SK-N-SH (cell line): ENCODE results near the gene GULP1. TPM values are rescaled to one million over a fixed set of nuclear protein-coding genes. Genes with fewer than 3 reads are reported as not detected.

Source experiments
- CTCF ChIA-PET: fragments of 300-600, 350-600 bp; formaldehyde crosslinking; extraction: SDS; loops from one replicate; lab custom pipeline; 2021; lab: Yijun Ruan, JAX
- POLR2A ChIA-PET: fragments of 350-600 bp; sonication (Branson Sonifier 250); formaldehyde crosslinking; extraction: SDS; loops from one replicate; lab custom pipeline; 2020; ENCODE audit warnings: antibody characterized with exemption, inconsistent platforms; lab: Yijun Ruan, JAX
- DNase-seq: peaks from one replicate; pipeline ENCODE4 v3.0.0; 2012
- H2AFZ ChIP-seq: fragments of 200-600 bp; sonication (generic); 2 replicates; pipeline ENCODE4 v1.8.1; 2016; ENCODE audit warnings: antibody characterized with exemption, mild to moderate bottlenecking, low read depth
- H3F3A ChIP-seq: fragments of 200-600 bp; sonication (generic); replicated peaks from 2 replicates; pipeline ENCODE3; 2016; ENCODE audit warnings: antibody characterized with exemption, mild to moderate bottlenecking; ENCODE audit not compliant: insufficient read depth
- H3K27ac ChIP-seq, 2 experiments: fragments of 200-500 bp in 1 of 2; fragments of 200-600 bp in 1 of 2; sonication (Bioruptor generic) in 1 of 2; sonication (generic), shearing (Covaris generic) in 1 of 2; 2 replicates each; pipeline versions ENCODE4 v1.5.1 to v1.6.1; 2014 to 2016; ENCODE audit warnings: low read depth in 2 of 2, inconsistent platforms in 1 of 2, low read length in 1 of 2, mild to moderate bottlenecking in 1 of 2, mixed read lengths in 1 of 2
- H3K27me3 ChIP-seq: fragments of 200-600 bp; sonication (generic), shearing (Covaris generic); 2 replicates; pipeline ENCODE4 v1.6.1; 2016; ENCODE audit warnings: mixed run types; ENCODE audit not compliant: insufficient read depth
- H3K36me3 ChIP-seq, 2 experiments: fragments of 200-500 bp in 1 of 2; fragments of 200-600 bp in 1 of 2; sonication (Bioruptor generic) in 1 of 2; sonication (generic) in 1 of 2; replicated peaks in 1 of 2; 2 replicates each; pipeline versions ENCODE3 to v1.5.1; 2014 to 2016; ENCODE audit warnings: low read length in 1 of 2, mild to moderate bottlenecking in 1 of 2; ENCODE audit not compliant: insufficient read depth in 2 of 2, control insufficient read depth in 1 of 2
- H3K4me1 ChIP-seq, 2 experiments: fragments of 200-500 bp in 1 of 2; fragments of 200-600 bp in 1 of 2; sonication (Bioruptor generic) in 1 of 2; sonication (generic), shearing (Covaris generic) in 1 of 2; 2 replicates each; pipeline versions ENCODE4 v1.5.1 to v1.6.1; 2014 to 2016; ENCODE audit warnings: low read depth in 1 of 2, low read length in 1 of 2, mixed run types in 1 of 2; ENCODE audit not compliant: insufficient read depth in 2 of 2, control insufficient read depth in 1 of 2
- H3K4me2 ChIP-seq: fragments of 200-600 bp; sonication (generic), shearing (Covaris generic); 2 replicates; pipeline ENCODE4 v1.6.1; 2017; ENCODE audit warnings: mixed run types
- H3K4me3 ChIP-seq, 2 experiments: fragments of 200-500 bp in 1 of 2; fragments of 200-600 bp in 1 of 2; sonication (Bioruptor generic) in 1 of 2; sonication (generic), shearing (Covaris generic) in 1 of 2; 2 replicates each; pipeline versions ENCODE4 v1.5.1 to v1.8.1; 2014 to 2016; ENCODE audit warnings: low read depth in 2 of 2, inconsistent platforms in 1 of 2, low read length in 1 of 2, mild to moderate bottlenecking in 1 of 2, mixed read lengths in 1 of 2, moderate library complexity in 1 of 2
- H3K79me2 ChIP-seq: fragments of 200-600 bp; sonication (generic); 2 replicates; pipeline ENCODE4 v1.8.1; 2017; ENCODE audit warnings: mild to moderate bottlenecking; ENCODE audit not compliant: insufficient read depth
- H3K9ac ChIP-seq: fragments of 200-600 bp; sonication (generic); 2 replicates; pipeline ENCODE4 v1.6.1; 2017; ENCODE audit warnings: mixed run types
- H3K9me2 ChIP-seq: fragments of 200-600 bp; sonication (generic); 2 replicates; pipeline ENCODE4 v1.6.1; 2017; ENCODE audit warnings: mixed run types
- H3K9me3 ChIP-seq: fragments of 200-600 bp; sonication (generic); 2 replicates; pipeline ENCODE4 v1.6.1; 2017; ENCODE audit warnings: mixed run types, mild to moderate bottlenecking, moderate library complexity
- H4K20me1 ChIP-seq: fragments of 200-600 bp; sonication (generic); 2 replicates; pipeline ENCODE4 v1.6.1; 2017; ENCODE audit warnings: mild to moderate bottlenecking, mixed run types; ENCODE audit not compliant: insufficient read depth
- EZH2phosphoT487 ChIP-seq: fragments of 200-600 bp; sonication (generic); IDR thresholded peaks from 2 replicates; pipeline ENCODE4 v1.6.1; 2017; ENCODE audit warnings: low read depth, mixed run types, mild to moderate bottlenecking, antibody characterized with exemption, moderate library complexity, borderline replicate concordance
- FOXJ3 ChIP-seq: sonication (generic); formaldehyde crosslinking; IDR thresholded peaks from 2 replicates; pipeline ENCODE4 v1.5.1; 2020; ENCODE audit warnings: mild to moderate bottlenecking, missing genetic modification reagents
- FOXM1 ChIP-seq: IDR thresholded peaks from 2 replicates; pipeline ENCODE4 v1.4.0; 2012; ENCODE audit warnings: low read depth, mild to moderate bottlenecking
- GATA2 ChIP-seq: sonication (generic); formaldehyde crosslinking; IDR thresholded peaks from 2 replicates; pipeline ENCODE4 v1.5.0; 2020; ENCODE audit warnings: mild to moderate bottlenecking, missing genetic modification reagents
- IRF3 ChIP-seq: fragments of 150-350 bp; IDR thresholded peaks from 2 replicates; pipeline ENCODE4 v1.6.1; 2016; ENCODE audit warnings: mild to moderate bottlenecking, low read depth, low read length
- MAX ChIP-seq: IDR thresholded peaks from 2 replicates; pipeline ENCODE4 v1.4.0; 2012; ENCODE audit warnings: low read depth
- MEF2A ChIP-seq: IDR thresholded peaks from 2 replicates; pipeline ENCODE4 v1.4.0; 2012; ENCODE audit warnings: low read depth, borderline replicate concordance
- NRF1 ChIP-seq: IDR thresholded peaks from 2 replicates; pipeline ENCODE4 v1.6.1; 2012; ENCODE audit warnings: low read depth, mild to moderate bottlenecking, low read length
- RCOR1 ChIP-seq: fragments of 150-350 bp; IDR thresholded peaks from 2 replicates; pipeline ENCODE4 v1.6.1; 2017; ENCODE audit warnings: antibody characterized with exemption, low read length
- RFX5 ChIP-seq: IDR thresholded peaks from 2 replicates; pipeline ENCODE4 v1.6.1; 2012; ENCODE audit warnings: mild to moderate bottlenecking, improper control_type of control experiment, low read length
- RXRA ChIP-seq: IDR thresholded peaks from 2 replicates; pipeline ENCODE4 v1.4.0; 2012; ENCODE audit warnings: low read depth, mild to moderate bottlenecking, borderline replicate concordance
- TEAD4 ChIP-seq: IDR thresholded peaks from 2 replicates; pipeline ENCODE4 v1.4.0; 2012; ENCODE audit warnings: mild to moderate bottlenecking, borderline replicate concordance; ENCODE audit not compliant: insufficient read depth
- WGBS: methylation state at CpG from one replicate; pipeline ENCODE4 v1.1.6; 2017; ENCODE audit warnings: low lambda C conversion rate; 5-methylcytosine and 5-hydroxymethylcytosine counted together
- polyA plus RNA-seq, 3 experiments: library from polyadenylated mRNA; depleted of rRNA; stranded (reverse); fragments of >200 nt; gene quantifications; 2 replicates each; pipeline ENCODE4 v1.2.3, GENCODE V29; 2012
- TF ChIP-seq, protein P1 (sequence below): IDR thresholded peaks from 2 replicates; pipeline ENCODE4 v1.6.1; 2012; ENCODE audit warnings: mild to moderate bottlenecking, low read depth, low read length, moderate library complexity
- TF ChIP-seq, protein P2 (sequence below): fragments of 200-600 bp; sonication (generic); IDR thresholded peaks from 2 replicates; pipeline ENCODE4 v1.6.1; 2017; ENCODE audit warnings: antibody characterized with exemption, mild to moderate bottlenecking, moderate library complexity

The GULP1 gene
- polyA plus RNA-seq, 1 of the 3 experiments (the other 2 are of a cell fraction) = 33.8 TPM

- TF ChIP-seq RFX5 (no peak), MAX (no peak)
- no peak overlapping the region for H3K27ac ChIP-seq
- no peak overlapping the region for H2AFZ ChIP-seq
- H3K9me3 ChIP-seq = peaks cover 7% of the 10 kb centered on the region; the same call in 1 of the 2 replicates
- no peak for DNase-seq
- peaks cover 3% of the 10 kb centered on the region for H3F3A ChIP-seq
- no peaks in the 10 kb centered on the region for H3K27me3 ChIP-seq
- no peak overlapping the region for H3K4me3 ChIP-seq
- H3K9me2 ChIP-seq = no peaks in the 10 kb centered on the region
- POLR2A ChIA-PET = no interaction called here
- no peak overlapping the region for H3K4me2 ChIP-seq
- no peaks in the 10 kb centered on the region for H3K36me3 ChIP-seq
- H3K9ac ChIP-seq = no peak overlapping the region
- no peaks in the 10 kb centered on the region for H4K20me1 ChIP-seq
- no peaks in the 10 kb centered on the region for H3K79me2 ChIP-seq
- peaks cover 0 to 5% of the 10 kb centered on the region in 2 experiments; a peak in 2 of 4 replicates for H3K4me1 ChIP-seq
- CTCF ChIA-PET = no interaction called here
- WGBS = 88% methylated on average over 10 of the region's 10 CpGs
Observed at GRCh38 chr2:188276255-188276654, 15.4 kb upstream of the GULP1 start.

DNA sequence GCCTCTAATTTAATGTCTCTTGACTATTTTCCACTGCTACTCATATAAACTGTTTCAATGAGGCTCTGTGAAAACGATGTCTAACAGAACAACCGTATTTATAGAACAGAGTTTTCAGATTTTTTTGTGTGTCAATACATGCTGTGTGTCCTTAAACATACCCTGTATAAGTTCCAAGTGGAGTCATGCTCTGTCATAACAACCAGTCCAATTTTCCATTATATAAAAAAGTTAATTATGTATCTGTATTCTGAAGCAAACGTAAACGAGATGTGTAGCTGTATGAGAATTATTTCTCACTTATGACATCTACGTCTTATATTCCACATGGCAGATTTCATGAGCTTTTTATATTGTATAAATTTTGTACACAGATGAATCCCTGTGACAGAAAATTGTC is 13.9 kb upstream of the GULP1 start:
- no peak overlapping the region for H2AFZ ChIP-seq
- no peaks in the 10 kb centered on the region; the same call in 1 of the 2 replicates for H3K9me3 ChIP-seq
- no peaks in the 10 kb centered on the region for H3K36me3 ChIP-seq
- no peaks in the 10 kb centered on the region for H3K27me3 ChIP-seq
- no peaks in the 10 kb centered on the region for H3K79me2 ChIP-seq
- no peak for DNase-seq
- H3K9ac ChIP-seq = no peak overlapping the region
- H3K4me2 ChIP-seq = no peak overlapping the region
- H3K9me2 ChIP-seq = no peaks in the 10 kb centered on the region
- peaks cover 3% of the 10 kb centered on the region for H3F3A ChIP-seq
- TF ChIP-seq EZH2phosphoT487 (no peak), NRF1 (no peak), TEAD4 (no peak), RCOR1 (no peak)
- ChIA-PET POLR2A (no interaction called here), CTCF (interaction anchor here (0.9 kb wide), 1 partner anchor 14 kb away, joined by 3 read pairs; the partner anchor contains the start of gene GULP1)
- H3K4me3 ChIP-seq = no peak overlapping the region
- no peaks in the 10 kb centered on the region for H4K20me1 ChIP-seq
- H3K27ac ChIP-seq = no peak overlapping the region
- WGBS = 95% methylated on average over 5 of the region's 5 CpGs
- H3K4me1 ChIP-seq = peaks cover 0 to 5% of the 10 kb centered on the region in 2 experiments; a peak in 2 of 4 replicates

- Histone ChIP-seq H2AFZ (no peak overlapping the region), H3K9me3 (no peaks in the 10 kb centered on the region), H3K27me3 (no peaks in the 10 kb centered on the region), H3K79me2 (no peaks in the 10 kb centered on the region), H3K36me3 (no peaks in the 10 kb centered on the region), H3F3A (peaks cover 3% of the 10 kb centered on the region), H3K9ac (no peak overlapping the region), H4K20me1 (no peaks in the 10 kb centered on the region), H3K27ac (no peak overlapping the region), H3K4me3 (no peak overlapping the region), H3K4me2 (no peak overlapping the region), H3K9me2 (no peaks in the 10 kb centered on the region), H3K4me1 (peaks cover 0 to 5% of the 10 kb centered on the region in 2 experiments; a peak in 2 of 4 replicates)
- POLR2A ChIA-PET = no interaction called here
- CTCF ChIA-PET = interaction anchor here (0.9 kb wide), 1 partner anchor 13 kb away, joined by 3 read pairs; the partner anchor contains the start of gene GULP1
- no peak for DNase-seq
- 92% methylated on average over 11 of the region's 11 CpGs for WGBS
- TF ChIP-seq IRF3 = no peak
- TF ChIP-seq, protein P1, sequence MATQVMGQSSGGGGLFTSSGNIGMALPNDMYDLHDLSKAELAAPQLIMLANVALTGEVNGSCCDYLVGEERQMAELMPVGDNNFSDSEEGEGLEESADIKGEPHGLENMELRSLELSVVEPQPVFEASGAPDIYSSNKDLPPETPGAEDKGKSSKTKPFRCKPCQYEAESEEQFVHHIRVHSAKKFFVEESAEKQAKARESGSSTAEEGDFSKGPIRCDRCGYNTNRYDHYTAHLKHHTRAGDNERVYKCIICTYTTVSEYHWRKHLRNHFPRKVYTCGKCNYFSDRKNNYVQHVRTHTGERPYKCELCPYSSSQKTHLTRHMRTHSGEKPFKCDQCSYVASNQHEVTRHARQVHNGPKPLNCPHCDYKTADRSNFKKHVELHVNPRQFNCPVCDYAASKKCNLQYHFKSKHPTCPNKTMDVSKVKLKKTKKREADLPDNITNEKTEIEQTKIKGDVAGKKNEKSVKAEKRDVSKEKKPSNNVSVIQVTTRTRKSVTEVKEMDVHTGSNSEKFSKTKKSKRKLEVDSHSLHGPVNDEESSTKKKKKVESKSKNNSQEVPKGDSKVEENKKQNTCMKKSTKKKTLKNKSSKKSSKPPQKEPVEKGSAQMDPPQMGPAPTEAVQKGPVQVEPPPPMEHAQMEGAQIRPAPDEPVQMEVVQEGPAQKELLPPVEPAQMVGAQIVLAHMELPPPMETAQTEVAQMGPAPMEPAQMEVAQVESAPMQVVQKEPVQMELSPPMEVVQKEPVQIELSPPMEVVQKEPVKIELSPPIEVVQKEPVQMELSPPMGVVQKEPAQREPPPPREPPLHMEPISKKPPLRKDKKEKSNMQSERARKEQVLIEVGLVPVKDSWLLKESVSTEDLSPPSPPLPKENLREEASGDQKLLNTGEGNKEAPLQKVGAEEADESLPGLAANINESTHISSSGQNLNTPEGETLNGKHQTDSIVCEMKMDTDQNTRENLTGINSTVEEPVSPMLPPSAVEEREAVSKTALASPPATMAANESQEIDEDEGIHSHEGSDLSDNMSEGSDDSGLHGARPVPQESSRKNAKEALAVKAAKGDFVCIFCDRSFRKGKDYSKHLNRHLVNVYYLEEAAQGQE = no peak
- TF ChIP-seq RXRA = no peak
- TF ChIP-seq FOXM1 = no peak
- no peak for TF ChIP-seq GATA2 (CRISPR knock-in tag)
- no peak for TF ChIP-seq EZH2phosphoT487
- TF ChIP-seq, protein P2, sequence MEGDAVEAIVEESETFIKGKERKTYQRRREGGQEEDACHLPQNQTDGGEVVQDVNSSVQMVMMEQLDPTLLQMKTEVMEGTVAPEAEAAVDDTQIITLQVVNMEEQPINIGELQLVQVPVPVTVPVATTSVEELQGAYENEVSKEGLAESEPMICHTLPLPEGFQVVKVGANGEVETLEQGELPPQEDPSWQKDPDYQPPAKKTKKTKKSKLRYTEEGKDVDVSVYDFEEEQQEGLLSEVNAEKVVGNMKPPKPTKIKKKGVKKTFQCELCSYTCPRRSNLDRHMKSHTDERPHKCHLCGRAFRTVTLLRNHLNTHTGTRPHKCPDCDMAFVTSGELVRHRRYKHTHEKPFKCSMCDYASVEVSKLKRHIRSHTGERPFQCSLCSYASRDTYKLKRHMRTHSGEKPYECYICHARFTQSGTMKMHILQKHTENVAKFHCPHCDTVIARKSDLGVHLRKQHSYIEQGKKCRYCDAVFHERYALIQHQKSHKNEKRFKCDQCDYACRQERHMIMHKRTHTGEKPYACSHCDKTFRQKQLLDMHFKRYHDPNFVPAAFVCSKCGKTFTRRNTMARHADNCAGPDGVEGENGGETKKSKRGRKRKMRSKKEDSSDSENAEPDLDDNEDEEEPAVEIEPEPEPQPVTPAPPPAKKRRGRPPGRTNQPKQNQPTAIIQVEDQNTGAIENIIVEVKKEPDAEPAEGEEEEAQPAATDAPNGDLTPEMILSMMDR = no peak
- TF ChIP-seq FOXJ3 (CRISPR knock-in tag) = no peak
- no peak for TF ChIP-seq MEF2A
Observed at GRCh38 chr2:188278388-188279092, 13.1 kb upstream of the GULP1 start.
